ENCODE data around the gene SLCO1B3. TPM values are rescaled to one million over a fixed set of nuclear protein-coding genes. Genes with fewer than 3 reads are reported as not detected.

Gene SLCO1B3
- total and polyA plus RNA-seq, 8 donors, result 0.07 to 0.11 TPM; not detected in 6

DNA sequence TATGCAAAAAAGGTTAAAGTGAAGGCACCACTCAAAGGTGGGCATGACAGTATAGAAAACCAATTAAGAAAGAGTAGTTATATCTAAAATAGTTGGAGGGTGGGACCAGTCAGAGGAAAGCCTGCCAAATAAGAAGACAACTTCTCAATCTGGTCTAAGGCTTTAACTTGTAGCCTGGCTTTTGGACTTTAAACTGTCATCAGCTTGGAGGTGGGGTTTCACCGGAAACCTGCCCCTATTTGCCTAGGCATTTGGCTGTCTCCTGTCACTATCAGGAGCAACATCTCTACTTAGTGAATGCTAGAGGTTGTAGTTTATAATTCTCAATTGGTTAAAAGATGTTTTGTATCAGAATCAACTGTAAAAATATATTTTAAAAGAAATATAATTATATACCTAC lies 107.3 kb downstream of the SLCO1B3 start:
- WGBS, 2 donors, result 88 to 91% methylated on average over 1 of the region's 1 CpG
- TF ChIP-seq, protein P1, sequence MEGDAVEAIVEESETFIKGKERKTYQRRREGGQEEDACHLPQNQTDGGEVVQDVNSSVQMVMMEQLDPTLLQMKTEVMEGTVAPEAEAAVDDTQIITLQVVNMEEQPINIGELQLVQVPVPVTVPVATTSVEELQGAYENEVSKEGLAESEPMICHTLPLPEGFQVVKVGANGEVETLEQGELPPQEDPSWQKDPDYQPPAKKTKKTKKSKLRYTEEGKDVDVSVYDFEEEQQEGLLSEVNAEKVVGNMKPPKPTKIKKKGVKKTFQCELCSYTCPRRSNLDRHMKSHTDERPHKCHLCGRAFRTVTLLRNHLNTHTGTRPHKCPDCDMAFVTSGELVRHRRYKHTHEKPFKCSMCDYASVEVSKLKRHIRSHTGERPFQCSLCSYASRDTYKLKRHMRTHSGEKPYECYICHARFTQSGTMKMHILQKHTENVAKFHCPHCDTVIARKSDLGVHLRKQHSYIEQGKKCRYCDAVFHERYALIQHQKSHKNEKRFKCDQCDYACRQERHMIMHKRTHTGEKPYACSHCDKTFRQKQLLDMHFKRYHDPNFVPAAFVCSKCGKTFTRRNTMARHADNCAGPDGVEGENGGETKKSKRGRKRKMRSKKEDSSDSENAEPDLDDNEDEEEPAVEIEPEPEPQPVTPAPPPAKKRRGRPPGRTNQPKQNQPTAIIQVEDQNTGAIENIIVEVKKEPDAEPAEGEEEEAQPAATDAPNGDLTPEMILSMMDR (IDR thresholded peaks at IDR 0.05), result no peak
- Histone ChIP-seq H3K4me3 (no peak overlapping the region), H3K27me3 (no peaks in the 10 kb centered on the region), H3K36me3 (no peaks in the 10 kb centered on the region), H3K4me1 (no peaks in the 10 kb centered on the region), H3K27ac (no peak overlapping the region), H3K9me3 (no peaks in the 10 kb centered on the region)
- ATAC-seq (no peak), DNase-seq (no peak), FAIRE-seq (no peak)
- intact Hi-C loops (cut with DNase I), result no loop called here

GRCh38 chr12:20931894-20932293 lies 121.4 kb downstream of the SLCO1B3 start:
- Histone ChIP-seq H3K4me1 (no peaks in the 10 kb centered on the region), H3K27ac (no peak overlapping the region), H3K36me3 (no peaks in the 10 kb centered on the region), H3K27me3 (no peaks in the 10 kb centered on the region), H3K4me3 (no peak overlapping the region), H3K9me3 (peaks cover 0 to 8% (median 0%) of the 10 kb centered on the region in 4 donors)
- no peak for DNase-seq
- 62 to 70% methylated on average over 4 of the region's 4 CpGs for WGBS, 2 donors
- TF ChIP-seq, protein P1 (IDR thresholded peaks at IDR 0.05), result no peak
- intact Hi-C loops (cut with DNase I), result no loop called here
- FAIRE-seq, result no peak
- ATAC-seq, result no peak

GRCh38 chr12:20946732-20947131 lies 136.2 kb downstream of the SLCO1B3 start:
- Histone ChIP-seq H3K27me3 (no peaks in the 10 kb centered on the region), H3K9me3 (no peaks in the 10 kb centered on the region), H3K27ac (no peak overlapping the region), H3K4me3 (no peak overlapping the region), H3K4me1 (no peaks in the 10 kb centered on the region), H3K36me3 (no peaks in the 10 kb centered on the region)
- TF ChIP-seq, protein P1 (IDR thresholded peaks at IDR 0.05), result peak in 3 of 4 donors; percentile 29 to 47 (median 43)
- WGBS, 2 donors, result 32 to 42% methylated on average over 5 of the region's 5 CpGs
- DNase-seq (peak in 3 of 6 donors; percentile 19 to 38 (median 29)), ATAC-seq (peak in 3 of 4 donors; percentile 56 to 75 (median 68)), FAIRE-seq (no peak)
- intact Hi-C loops (cut with DNase I), result loop anchor here in 2 of 3 donors (5.0 kb wide), 2 partner anchors 121 to 221 kb away; no protein-coding TSS in a partner anchor

DNA sequence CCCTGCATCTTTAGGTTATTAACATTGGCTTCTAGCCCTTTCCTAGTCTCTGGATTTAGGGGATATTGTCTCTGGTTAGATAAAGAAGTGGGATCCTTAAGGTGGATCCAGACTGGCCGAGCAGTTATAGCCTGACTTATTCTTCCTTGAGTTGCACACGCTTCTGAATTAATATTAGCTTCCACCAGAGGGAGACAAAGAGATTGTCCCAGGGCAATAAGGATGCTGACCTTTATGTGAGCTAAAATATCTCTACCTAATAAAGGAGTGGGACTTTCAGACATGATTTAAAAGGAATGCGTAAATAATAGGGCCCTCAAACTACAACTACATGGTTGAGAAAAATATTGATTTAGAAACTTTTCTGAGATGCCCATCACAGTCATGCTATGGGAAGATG lies 139.7 kb downstream of the SLCO1B3 start:
- peak; percentile 72 to 93 (median 83) for ATAC-seq
- no peak for DNase-seq
- WGBS, 2 donors, result 30 to 36% methylated on average over 3 of the region's 3 CpGs
- intact Hi-C loops (cut with DNase I), result no loop called here
- FAIRE-seq, result no peak
- Histone ChIP-seq H3K9me3 (no peaks in the 10 kb centered on the region), H3K36me3 (no peaks in the 10 kb centered on the region), H3K27me3 (no peaks in the 10 kb centered on the region), H3K27ac (no peak overlapping the region), H3K4me1 (no peaks in the 10 kb centered on the region), H3K4me3 (no peak overlapping the region)
- TF ChIP-seq, protein P1 (IDR thresholded peaks at IDR 0.05), result peak in 3 of 4 donors; percentile 9 to 50 (median 26)

DNA sequence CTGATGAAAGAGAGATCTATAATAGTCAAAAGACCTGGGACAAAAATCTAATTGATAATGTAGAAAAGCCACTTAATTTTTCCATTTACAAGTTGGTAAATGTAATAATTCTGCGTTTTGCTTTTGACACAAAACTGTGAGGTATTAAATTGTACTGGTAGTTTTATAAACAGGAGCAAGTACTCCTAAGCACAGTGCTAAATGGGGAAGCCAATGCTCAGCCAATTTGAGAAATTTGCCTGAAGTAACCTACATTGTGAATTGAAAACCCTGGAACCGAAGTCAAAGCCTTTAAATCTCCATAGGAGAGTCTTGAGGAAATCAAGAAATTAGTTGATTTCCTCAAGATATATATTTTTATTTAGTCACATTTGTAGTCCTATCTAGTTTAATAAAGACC lies 152.8 kb downstream of the SLCO1B3 start:
- ATAC-seq, result peak; percentile 23 to 58 (median 42)
- no peak for DNase-seq

More for the DNA sequence above, 152.8 kb downstream of the SLCO1B3 start:
- no peaks in the 10 kb centered on the region for H3K27me3 ChIP-seq
- WGBS, 2 donors, result 78 to 80% methylated on average over 2 of the region's 2 CpGs
- intact Hi-C loops (cut with DNase I), result no loop called here
- H3K9me3 ChIP-seq, result no peaks in the 10 kb centered on the region
- no peak overlapping the region for H3K4me3 ChIP-seq
- TF ChIP-seq, protein P1 (IDR thresholded peaks at IDR 0.05), result no peak
- H3K4me1 ChIP-seq, result peaks cover 0 to 23% (median 14%) of the 10 kb centered on the region in 3 donors
- no peak for FAIRE-seq
- H3K27ac ChIP-seq, result peak overlapping the region in 2 of 4 donors; percentile 14 to 35
- no peaks in the 10 kb centered on the region for H3K36me3 ChIP-seq

Data from pancreas (tissue), 10 donors.